GM19193 (cell line): ENCODE data around the gene PRSS38.

Experiments
- POLR2A ChIP-seq: IDR thresholded peaks from 4 replicates; pipeline ENCODE4 v1.6.1; 2011; ENCODE audit not compliant: insufficient read depth, insufficient read length; ENCODE audit errors: extremely low read depth

The PRSS38 gene

DNA sequence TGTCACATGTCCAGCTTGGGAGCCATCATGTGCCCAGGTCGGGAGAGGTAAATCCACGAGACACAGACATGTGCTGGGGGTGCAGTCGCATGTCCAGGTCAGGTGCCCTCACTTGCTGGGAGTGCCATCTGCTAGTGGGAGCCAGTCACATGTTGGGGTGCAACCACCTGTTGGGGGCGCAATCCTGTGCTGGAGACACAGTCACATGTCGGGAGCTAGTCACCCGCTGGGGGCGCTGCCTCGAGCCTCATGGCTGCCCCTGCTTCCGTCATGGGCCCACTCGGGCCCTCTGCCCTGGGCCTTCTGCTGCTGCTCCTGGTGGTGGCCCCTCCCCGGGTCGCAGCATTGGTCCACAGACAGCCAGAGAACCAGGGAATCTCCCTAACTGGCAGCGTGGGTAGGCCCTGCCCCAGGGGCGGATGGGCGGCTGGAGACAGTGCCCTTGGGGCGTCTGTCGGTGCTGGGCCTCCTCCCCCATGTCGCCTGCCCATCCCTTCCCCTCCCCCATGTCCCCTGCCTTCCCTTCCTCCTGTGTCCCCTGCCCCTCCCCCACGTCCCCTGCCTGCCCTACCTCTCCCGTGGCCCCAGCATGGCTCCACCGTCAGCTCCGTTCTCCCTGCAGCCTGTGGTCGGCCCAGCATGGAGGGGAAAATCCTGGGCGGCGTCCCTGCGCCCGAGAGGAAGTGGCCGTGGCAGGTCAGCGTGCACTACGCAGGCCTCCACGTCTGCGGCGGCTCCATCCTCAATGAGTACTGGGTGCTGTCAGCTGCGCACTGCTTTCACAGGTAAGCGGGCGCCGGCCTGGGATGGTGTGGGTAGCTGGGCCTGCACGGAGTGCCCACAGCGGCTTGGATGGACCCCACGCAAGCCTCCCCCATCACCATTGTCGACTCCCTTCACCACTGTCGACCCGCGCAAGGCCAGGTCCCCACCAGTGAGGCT lies at the start of gene PRSS38:
Gene PRSS38 (plus strand): TSS at position 208 of the 942 bp plus-strand sequence. CDS start 42 bp downstream, at position 250.
- TF ChIP-seq POLR2A: no peak

DNA sequence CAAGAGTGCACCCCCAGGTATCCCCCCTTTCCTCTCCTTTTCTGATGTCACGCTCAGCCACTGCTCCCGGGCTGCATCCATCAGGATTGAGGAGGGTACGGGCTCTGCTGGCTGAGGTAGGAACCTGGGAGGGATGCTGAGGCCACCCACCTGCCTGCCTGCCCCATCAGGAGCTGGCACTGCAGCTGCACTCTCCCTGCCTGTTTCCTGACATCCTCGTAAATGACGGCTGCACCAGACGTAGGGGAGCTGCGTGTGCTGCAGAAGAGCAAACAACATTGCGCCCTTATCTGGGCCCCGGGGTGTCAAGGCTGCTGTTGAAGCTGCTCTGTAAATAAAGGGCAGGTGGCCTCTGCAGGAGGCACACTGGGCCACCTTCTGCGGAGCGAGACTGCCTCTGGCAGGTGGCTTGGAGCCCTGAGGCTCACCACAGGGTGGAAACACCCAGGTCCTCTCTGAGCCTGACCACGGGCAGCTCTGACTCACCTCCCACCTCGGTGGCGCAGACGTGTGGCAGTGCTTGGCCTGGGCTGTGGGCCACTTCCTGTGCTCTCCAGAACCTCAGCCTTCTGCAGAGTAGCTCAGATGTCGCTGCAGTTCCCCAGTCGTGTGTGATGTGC lies 49.4 kb upstream of the PRSS38 start:
- TF ChIP-seq POLR2A: no peak

DNA sequence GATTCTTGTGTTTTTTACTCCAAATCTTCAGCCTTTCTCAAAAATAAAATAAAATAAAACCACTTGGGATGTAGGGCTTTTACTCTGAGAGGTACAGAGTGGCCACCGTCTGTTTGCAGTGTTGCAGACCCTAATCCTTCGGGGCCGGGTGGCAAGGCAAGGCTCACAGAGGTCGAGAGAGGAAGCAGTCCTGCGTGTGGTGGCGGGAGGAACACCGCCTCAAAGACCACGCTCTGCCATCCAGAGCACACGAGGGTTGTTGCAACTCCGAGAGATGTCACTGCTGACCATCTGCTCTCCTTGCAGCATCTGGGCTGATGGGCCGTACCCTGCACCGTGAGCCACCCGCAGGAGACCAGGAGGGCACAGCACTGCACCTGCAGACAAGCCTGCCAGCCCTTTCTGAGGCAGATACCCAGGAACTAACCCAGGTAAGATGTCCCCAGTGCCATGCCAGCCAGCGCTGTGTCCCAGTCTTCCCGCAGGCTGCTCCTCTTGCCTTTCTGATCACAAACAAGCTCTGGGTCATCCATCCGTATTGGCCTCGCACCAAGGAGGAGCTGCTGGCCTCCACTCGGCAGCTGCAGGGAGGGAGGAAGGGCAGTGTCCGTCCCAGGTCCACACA lies 48.7 kb upstream of the PRSS38 start:
- TF ChIP-seq POLR2A: no peak

DNA sequence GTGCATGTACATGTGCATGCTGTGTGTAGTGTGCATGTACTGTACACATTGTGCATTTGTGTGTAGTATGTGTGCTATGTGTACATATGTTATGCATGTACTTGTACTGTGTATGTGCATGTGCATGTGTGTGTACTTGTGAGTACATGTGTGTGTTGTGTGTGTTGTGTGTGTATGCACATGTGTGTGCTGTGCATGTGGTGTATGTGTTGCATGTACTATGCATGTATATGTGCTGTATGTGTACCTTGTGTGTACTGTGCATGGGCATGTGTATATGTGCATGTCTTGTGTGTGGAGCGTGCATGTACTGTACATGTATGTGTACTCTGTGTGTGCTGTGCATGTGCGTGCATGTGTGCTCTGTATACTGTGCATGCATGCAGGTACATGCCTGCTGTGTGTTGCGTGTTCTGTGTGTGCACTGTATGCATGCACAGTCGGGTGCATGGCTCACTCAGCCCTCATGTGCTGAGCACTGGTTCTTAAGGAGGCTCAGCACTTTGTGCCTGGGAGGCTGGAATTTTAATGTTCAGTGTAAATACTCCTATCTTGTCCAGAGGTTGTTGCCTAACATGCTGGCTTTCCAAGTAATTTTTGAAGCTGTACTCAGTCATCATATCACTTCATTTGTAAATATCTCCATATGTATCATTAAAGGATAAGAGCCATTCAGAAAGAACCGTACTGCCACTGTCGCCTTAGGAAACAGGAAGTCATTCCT lies 47.9 kb upstream of the PRSS38 start:
- no peak for TF ChIP-seq POLR2A

DNA sequence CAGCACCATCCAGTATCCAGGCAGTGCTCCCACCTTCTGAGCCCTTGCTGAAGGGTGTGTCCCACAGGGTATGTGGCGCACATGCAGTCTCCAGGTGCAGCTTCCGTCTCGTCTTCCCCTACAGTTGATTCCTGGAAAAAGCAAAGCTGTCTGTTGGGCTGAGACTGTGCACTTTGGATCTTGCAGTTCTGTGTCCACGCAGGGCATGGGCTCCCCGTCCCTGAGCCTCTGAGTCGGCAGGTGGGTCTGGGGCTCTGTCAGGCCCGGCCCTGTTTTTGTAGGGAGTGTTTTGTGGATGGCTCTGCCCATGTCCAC lies 47.4 kb upstream of the PRSS38 start:
- TF ChIP-seq POLR2A: no peak

DNA sequence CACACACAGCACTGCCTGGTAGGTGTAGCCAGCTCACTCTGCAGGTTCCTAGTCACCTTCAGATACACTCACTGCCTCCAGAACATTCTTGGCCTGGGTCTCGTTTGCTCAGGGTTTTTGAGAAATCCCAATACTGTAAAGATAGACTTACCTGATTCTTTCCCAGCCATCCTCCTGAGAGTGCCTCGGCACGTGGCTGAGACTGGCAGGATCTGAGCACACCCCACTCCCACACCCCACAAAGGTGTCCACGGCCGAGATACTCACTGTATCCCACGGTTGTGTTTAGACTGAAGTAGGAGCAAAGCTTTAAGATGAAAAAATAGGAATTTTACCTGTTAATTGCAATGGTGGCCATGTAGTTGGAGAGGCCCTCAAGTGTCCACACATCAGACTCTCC lies 46.8 kb upstream of the PRSS38 start:
- TF ChIP-seq POLR2A: no peak

DNA sequence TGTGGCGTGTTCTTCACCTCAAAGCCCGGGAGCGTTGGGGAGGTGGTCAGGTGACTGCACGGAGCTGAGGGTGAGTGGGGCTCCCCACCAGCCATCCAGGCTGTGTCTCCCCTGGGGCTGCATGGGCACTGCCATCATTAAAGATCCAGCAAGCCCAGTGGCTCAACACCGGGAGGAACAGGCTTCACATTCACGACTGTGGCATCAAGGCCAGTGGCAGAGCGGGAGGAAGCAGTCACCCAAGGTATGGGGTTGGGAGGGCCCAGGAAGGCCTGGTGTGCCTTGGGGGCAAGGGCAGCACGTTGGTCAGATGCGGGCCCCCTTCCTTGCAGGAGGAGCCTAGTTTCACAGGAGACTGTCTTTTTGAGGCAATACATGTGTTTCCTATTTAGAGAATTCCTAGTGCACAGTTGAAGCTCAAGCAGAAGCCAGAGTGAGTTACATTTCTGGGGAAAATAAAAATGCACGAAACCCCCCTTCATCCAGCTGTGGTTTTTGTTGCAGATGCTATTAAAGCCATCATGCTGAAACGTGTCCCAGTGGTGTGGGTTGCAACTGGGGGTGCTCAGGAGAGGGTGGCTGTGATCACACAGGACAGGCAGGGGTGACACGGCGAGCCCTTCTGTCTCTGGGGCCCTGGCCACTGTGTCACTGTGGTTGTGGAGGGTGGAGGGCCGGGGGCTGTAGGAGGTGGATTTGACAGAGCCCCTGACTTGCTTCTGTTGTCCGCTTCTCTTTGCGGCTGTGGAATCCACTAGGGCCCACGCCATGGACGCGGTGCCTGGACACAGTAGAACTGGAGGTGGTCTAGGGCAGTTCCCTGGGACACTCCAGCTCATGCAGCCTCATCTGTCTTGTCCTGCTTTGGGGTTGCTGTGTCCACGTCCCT lies 46.2 kb upstream of the PRSS38 start:
- TF ChIP-seq POLR2A: no peak

DNA sequence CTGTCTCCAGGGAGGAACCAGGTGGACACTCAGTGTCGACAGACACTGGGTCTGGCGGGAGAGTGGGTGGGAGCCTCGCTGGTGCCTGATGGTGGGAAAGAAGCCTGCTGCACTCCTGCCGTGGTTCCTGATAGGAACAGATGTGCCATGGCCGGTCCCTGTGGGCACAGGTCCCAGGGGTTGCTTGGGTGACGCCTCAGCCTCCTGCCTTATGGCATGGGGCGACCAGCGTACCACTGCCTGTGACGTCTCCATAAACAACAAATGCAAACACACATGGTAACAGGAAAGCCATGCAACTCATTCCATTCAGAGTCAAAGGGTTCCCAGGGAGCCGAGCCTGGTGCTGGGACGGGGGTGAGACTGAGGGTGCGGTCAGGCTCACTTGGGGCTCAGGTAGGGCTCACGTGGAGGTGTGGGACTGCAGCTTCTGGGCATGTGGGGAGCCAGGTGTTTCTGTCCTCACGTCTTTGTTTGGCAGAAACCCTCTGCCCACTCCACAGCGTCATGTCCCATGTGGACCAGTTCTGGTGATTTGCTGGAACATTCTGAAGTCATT lies 45.5 kb upstream of the PRSS38 start:
- TF ChIP-seq POLR2A: no peak

DNA sequence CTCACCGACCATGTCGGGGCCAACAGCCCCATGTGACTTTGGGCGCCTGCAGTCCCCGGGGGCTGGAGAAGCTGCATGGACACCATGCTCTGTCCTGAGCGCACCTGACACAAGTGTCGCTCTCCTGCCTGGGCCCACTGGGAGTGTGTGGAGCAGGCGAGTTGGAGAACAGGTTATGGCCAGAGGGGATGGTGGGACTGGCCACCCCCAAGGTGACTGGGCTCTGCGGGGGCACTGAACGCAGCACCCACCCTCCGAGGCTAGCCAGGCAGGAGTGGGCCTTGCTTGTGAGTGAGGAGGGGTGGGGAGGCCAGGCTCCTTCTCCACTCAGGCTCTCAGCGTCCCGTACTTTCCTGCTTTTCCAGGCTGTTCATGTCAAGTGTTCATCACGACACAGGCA lies 44.7 kb upstream of the PRSS38 start:
- no peak for TF ChIP-seq POLR2A

DNA sequence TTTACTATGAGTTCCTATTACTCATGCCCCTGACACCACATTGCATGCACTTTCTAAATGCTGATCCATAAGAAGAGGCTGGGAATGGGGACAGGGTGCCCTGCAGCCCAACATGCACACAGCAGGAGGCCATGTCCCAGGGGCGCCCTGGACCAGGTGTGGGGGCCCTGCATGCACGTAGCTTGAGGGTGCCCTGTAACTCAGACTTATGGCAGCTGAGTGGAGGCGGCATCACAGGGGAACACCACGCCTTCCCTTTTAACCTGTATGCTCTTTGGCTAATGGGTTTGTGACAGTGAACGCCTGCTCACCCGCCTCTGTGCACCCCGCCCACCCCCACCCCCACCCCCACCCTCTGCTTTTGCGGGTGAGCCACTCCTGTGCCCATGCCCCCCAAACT lies 44.1 kb upstream of the PRSS38 start:
- no peak for TF ChIP-seq POLR2A

DNA sequence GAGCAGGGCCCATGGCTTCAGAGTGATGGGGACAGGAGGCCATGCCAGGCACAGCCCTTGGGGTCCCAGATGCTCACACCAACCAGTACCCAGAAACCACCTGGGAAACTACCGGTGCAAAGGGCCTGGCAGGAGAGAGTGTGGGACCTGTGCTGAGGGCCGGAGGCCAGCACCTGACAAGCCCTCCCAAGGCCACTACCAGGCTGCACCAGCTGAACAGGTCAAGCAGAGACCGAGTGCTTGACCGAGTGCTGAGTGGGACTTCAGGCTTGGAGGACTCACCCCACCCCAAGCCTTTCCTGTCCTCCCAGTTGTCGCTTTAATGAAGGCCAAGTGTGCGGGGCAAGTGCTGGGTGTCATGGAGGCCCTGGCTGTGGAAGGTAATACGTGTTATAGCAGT lies 43.7 kb upstream of the PRSS38 start:
- TF ChIP-seq POLR2A: no peak

DNA sequence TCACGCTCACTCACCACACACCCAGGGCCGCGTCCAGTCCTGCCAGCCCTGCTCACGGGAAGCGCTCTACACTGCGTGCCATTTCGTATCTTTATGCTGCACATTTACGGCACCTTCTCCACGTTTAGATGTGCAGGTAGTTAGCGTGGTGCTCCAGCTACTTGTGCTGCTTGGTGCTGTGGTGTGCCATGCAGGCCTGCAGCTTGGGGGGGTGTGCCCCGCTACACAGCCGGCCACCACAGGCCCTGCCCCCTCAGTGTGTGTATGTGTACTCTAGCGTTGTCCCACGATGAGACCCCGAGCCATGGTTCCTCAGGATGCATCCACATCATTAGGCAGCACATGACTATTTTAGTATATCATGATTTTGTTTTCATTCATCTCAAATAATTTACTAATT lies 41.9 kb upstream of the PRSS38 start:
- no peak for TF ChIP-seq POLR2A

DNA sequence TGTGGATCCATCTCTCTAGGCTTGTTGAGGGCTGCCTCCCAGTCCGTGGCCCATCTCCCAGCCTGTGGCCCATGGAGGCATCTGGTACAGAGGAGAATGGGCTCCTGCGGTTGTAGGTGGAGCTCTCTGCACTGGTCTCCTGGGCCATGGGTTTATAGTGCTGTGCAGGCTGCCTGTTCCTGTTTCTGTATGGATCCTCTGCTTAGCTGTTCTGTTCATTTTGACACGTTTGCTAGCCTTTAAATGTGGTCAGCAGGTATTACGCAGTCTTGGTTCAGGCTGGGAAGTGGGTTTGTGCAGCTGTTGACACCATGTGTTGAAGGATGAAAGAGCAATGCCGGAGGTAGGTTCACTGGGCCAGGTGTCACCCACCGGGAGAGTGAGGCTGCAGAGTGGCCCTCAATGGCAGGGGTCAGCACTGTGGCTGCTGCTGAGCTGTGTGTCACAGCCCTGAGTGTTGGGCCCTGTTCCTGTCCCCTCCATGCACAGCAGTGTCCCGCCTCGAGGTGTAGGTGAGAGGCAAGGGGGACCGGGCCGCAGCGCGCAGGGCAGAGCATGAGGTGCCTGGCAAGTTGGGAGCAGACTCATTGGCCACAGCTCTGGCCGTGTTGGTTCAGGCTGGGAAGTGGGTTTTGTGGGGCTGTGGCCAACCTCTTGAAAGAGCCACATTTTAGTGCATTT lies 41.3 kb upstream of the PRSS38 start:
- no peak for TF ChIP-seq POLR2A
